ENCODE results near the gene HOXA5.

The HOXA5 gene

GRCh38 chr7:27091941-27092818 lies 51.3 kb downstream of the HOXA5 start:
- DNase-seq = no peak

DNA sequence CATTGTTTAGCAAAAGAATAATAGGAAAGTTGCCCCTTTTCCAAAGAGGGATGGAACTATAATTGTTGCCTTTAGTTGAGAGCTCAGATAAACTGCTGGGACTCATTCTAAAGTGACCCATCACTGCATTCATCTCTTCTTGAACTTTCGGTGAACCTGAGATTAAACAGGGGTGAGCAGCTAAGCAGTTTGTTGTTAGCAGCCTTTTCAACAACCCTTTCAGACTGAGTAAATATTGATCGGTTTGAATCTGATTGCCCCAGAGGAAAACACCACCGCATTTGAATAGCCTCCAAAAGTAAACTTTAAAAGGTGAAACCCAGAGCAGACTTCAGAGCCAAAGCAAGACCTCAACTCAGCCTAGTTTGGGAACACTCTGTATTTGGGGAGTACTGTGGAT lies 52.4 kb downstream of the HOXA5 start:
- DNase-seq = no peak
